Measurements from ENCODE around the gene PGAM4. TPM values are rescaled to one million over a fixed set of nuclear protein-coding genes. Genes with fewer than 3 reads are reported as not detected.

The PGAM4 gene
- total and polyA plus RNA-seq, 2 donors (not counting 1 experiment from before 2014, with no cell fraction given) = not detected

DNA sequence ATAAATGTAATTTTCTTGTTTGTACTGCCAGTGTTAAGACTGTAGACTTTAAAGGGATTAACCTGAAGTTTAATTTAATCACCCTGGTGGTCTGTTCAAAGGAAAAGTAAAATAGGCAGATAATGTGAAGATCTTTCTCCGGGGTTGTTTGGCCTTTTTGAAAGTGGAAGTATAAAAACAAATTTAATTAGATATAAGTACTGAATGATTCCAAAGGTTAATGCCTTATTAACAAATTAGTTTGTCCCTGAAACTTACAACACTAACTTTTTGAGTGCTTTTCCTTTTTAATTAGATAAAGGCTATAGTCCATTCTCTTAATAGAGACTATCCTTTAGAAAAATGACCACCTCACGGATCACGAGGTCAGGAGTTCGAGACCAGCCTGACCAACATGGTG lies 10.4 kb upstream of the PGAM4 start:
- POLR2A ChIA-PET = no interaction called here

DNA sequence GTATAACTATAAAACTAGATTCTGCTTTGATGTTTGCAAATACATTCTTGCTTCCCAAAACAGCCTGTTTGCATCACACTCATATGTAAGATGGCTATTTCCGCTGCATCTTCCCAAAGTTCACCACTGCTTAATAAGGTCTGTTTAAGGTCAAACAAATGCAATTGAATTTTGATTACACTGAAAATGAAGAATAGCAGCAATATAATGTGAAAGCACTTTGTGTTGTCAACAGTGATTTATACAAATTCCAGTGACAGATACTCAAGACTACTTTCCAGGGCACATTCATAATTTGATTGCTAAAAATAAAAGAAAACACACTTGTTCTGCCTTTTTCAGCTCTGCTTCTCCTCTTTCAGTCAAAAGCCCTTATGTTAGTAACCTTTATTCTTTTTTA lies 8.1 kb upstream of the PGAM4 start:
- ChIA-PET CTCF (no interaction called here), POLR2A (no interaction called here)
- Histone ChIP-seq H4K20me1 (ENCODE audit: control insufficient read depth, insufficient read depth, low read length, poor library complexity, severe bottlenecking) (no peaks in the 10 kb centered on the region), H3K4me1 (ENCODE audit: control insufficient read depth in 2 of 2, insufficient read depth in 2 of 2, low read length in 2 of 2) (no peaks in the 10 kb centered on the region), H3K27me3 (replicated peaks in 1 of 4; ENCODE audit: control extremely low read depth in 1 of 4, control insufficient read depth in 3 of 4, insufficient read depth in 4 of 4, low read length in 3 of 4) (no peaks in the 10 kb centered on the region), H2AFZ (ENCODE audit: insufficient read depth, low read depth, low read length, poor library complexity, severe bottlenecking) (no peak overlapping the region), H3K27ac (ENCODE audit: low read length in 2 of 2) (no peak overlapping the region), H3K36me3 (replicated peaks in 1 of 2; ENCODE audit: control extremely low read depth in 1 of 2, control insufficient read depth in 1 of 2, extremely low read depth in 1 of 2, insufficient read depth in 2 of 2, low read length in 1 of 2) (peaks cover 0 to 2% of the 10 kb centered on the region in 2 experiments), H3K4me2 (replicated peaks; ENCODE audit: low read depth, low read length, poor library complexity, severe bottlenecking) (no peak overlapping the region), H3K9me3 (ENCODE audit: control extremely low read depth in 1 of 3, control insufficient read depth in 2 of 3, insufficient read depth in 1 of 3, low read length in 2 of 3) (no peaks in the 10 kb centered on the region), H3K4me3 (ENCODE audit: control extremely low read depth in 1 of 5, extremely low read depth in 1 of 5, insufficient read depth in 1 of 5, low read depth in 2 of 5, low read length in 4 of 5) (no peak overlapping the region), H3K79me2 (ENCODE audit: control insufficient read depth, insufficient read depth, low read length) (no peaks in the 10 kb centered on the region), H3K9ac (ENCODE audit: low read length) (no peak overlapping the region)
- no peaks in the 10 kb centered on the region for H3K9me3 Mint-ChIP-seq (ENCODE audit: insufficient read depth)
- DNase-seq (no peak), ATAC-seq (ENCODE audit: low read depth) (no peak)
- no peaks in the 10 kb centered on the region for H3K27me3 Mint-ChIP-seq
- H3K27ac Mint-ChIP-seq = no peak overlapping the region
- no peak overlapping the region for H3K4me3 Mint-ChIP-seq
- TF ChIP-seq, protein P1, sequence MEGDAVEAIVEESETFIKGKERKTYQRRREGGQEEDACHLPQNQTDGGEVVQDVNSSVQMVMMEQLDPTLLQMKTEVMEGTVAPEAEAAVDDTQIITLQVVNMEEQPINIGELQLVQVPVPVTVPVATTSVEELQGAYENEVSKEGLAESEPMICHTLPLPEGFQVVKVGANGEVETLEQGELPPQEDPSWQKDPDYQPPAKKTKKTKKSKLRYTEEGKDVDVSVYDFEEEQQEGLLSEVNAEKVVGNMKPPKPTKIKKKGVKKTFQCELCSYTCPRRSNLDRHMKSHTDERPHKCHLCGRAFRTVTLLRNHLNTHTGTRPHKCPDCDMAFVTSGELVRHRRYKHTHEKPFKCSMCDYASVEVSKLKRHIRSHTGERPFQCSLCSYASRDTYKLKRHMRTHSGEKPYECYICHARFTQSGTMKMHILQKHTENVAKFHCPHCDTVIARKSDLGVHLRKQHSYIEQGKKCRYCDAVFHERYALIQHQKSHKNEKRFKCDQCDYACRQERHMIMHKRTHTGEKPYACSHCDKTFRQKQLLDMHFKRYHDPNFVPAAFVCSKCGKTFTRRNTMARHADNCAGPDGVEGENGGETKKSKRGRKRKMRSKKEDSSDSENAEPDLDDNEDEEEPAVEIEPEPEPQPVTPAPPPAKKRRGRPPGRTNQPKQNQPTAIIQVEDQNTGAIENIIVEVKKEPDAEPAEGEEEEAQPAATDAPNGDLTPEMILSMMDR (IDR thresholded peaks at IDR 0.05) = no peak
- no peak for TF ChIP-seq EZH2 (IDR thresholded peaks at IDR 0.05; ENCODE audit: borderline replicate concordance, insufficient read depth, low read depth, low read length, poor library complexity, severe bottlenecking)
- WGBS (ENCODE audit: insufficient coverage) = no CpG with 5 or more reads among the region's 1 CpG
- intact Hi-C loops (cut with micrococcal nuclease) = no loop called here
- H3K4me1 Mint-ChIP-seq = no peaks in the 10 kb centered on the region

More for the DNA sequence above, 10.4 kb upstream of the PGAM4 start:
- CTCF ChIA-PET = no interaction called here
- Histone ChIP-seq H3K4me1 (ENCODE audit: control insufficient read depth in 2 of 2, insufficient read depth in 2 of 2, low read length in 2 of 2) (peaks cover 0 to under 1% of the 10 kb centered on the region in 2 donors), H3K27ac (ENCODE audit: low read length in 2 of 2) (no peak overlapping the region), H3K36me3 (replicated peaks in 1 of 2; ENCODE audit: control extremely low read depth in 1 of 2, control insufficient read depth in 1 of 2, extremely low read depth in 1 of 2, insufficient read depth in 2 of 2, low read length in 1 of 2) (peaks cover 0 to 2% of the 10 kb centered on the region in 2 experiments), H3K9me3 (ENCODE audit: control extremely low read depth in 1 of 3, control insufficient read depth in 2 of 3, insufficient read depth in 1 of 3, low read length in 2 of 3) (no peaks in the 10 kb centered on the region), H3K27me3 (replicated peaks in 1 of 4; ENCODE audit: control extremely low read depth in 1 of 4, control insufficient read depth in 3 of 4, insufficient read depth in 4 of 4, low read length in 3 of 4) (no peaks in the 10 kb centered on the region), H4K20me1 (ENCODE audit: control insufficient read depth, insufficient read depth, low read length, poor library complexity, severe bottlenecking) (no peaks in the 10 kb centered on the region), H3K9ac (ENCODE audit: low read length) (no peak overlapping the region), H3K4me3 (ENCODE audit: control extremely low read depth in 1 of 5, extremely low read depth in 1 of 5, insufficient read depth in 1 of 5, low read depth in 2 of 5, low read length in 4 of 5) (no peak overlapping the region), H3K4me2 (replicated peaks; ENCODE audit: low read depth, low read length, poor library complexity, severe bottlenecking) (no peak overlapping the region), H3K79me2 (ENCODE audit: control insufficient read depth, insufficient read depth, low read length) (no peaks in the 10 kb centered on the region), H2AFZ (ENCODE audit: insufficient read depth, low read depth, low read length, poor library complexity, severe bottlenecking) (no peak overlapping the region)
- TF ChIP-seq, protein P1 (IDR thresholded peaks at IDR 0.05) = no peak
- TF ChIP-seq EZH2 (IDR thresholded peaks at IDR 0.05; ENCODE audit: borderline replicate concordance, insufficient read depth, low read depth, low read length, poor library complexity, severe bottlenecking) = no peak
- DNase-seq = no peak
- Mint-ChIP-seq H3K4me3 (no peak overlapping the region), H3K4me1 (peaks cover 8% of the 10 kb centered on the region), H3K27ac (no peak overlapping the region), H3K27me3 (no peaks in the 10 kb centered on the region), H3K9me3 (ENCODE audit: insufficient read depth) (no peaks in the 10 kb centered on the region)
- intact Hi-C loops (cut with micrococcal nuclease) = no loop called here
- WGBS (ENCODE audit: insufficient coverage) = no CpG with 5 or more reads among the region's 4 CpGs
- ATAC-seq (ENCODE audit: low read depth) = no peak

Measured in B cell (primary cell).